H9 (cell line): ENCODE results near the gene NHERF2. TPM values are rescaled to one million over a fixed set of nuclear protein-coding genes. Genes with fewer than 3 reads are reported as not detected.
A peak's percentile ranks its signal among the peaks of the same experiment; 100 is the strongest.

Source experiments
- DNase-seq: peaks from one replicate; pipeline ENCODE4 v3.0.0-alpha.2; 2017
- H2AFZ ChIP-seq: one replicate; pipeline ENCODE4 v1.6.1; 2013; ENCODE audit warnings: mild to moderate bottlenecking, low read length, control low read depth, moderate library complexity
- H2AK5ac ChIP-seq: 2 replicates; pipeline ENCODE4 v1.6.1; 2013; ENCODE audit warnings: low read length, control low read depth, mixed read lengths; ENCODE audit not compliant: insufficient read length
- H2BK120ac ChIP-seq: one replicate; pipeline ENCODE4 v1.6.1; 2013; ENCODE audit warnings: low read depth, mild to moderate bottlenecking, low read length, control low read depth, inconsistent platforms; ENCODE audit not compliant: poor library complexity, severe bottlenecking
- H2BK12ac ChIP-seq: 2 replicates; pipeline ENCODE4 v1.6.1; 2013; ENCODE audit warnings: low read length, control low read depth, mixed read lengths, low read depth; ENCODE audit not compliant: insufficient read length
- H2BK15ac ChIP-seq: 2 replicates; pipeline ENCODE4 v1.6.1; 2013; ENCODE audit warnings: low read depth, low read length, control low read depth
- H2BK20ac ChIP-seq: one replicate; pipeline ENCODE4 v1.6.1; 2013; ENCODE audit warnings: low read depth, mild to moderate bottlenecking, low read length, control low read depth, inconsistent platforms; ENCODE audit not compliant: poor library complexity, severe bottlenecking
- H2BK5ac ChIP-seq: 2 replicates; pipeline ENCODE4 v1.6.1; 2013; ENCODE audit warnings: low read length, control low read depth, mixed read lengths; ENCODE audit not compliant: insufficient read length
- H3K14ac ChIP-seq: 2 replicates; pipeline ENCODE4 v1.6.1; 2013; ENCODE audit warnings: low read length, control low read depth; ENCODE audit not compliant: insufficient read depth
- H3K18ac ChIP-seq: 2 replicates; pipeline ENCODE4 v1.6.1; 2013; ENCODE audit warnings: low read depth, mild to moderate bottlenecking, mixed read lengths, low read length, control low read depth; ENCODE audit not compliant: insufficient read length
- H3K23ac ChIP-seq: 2 replicates; pipeline ENCODE4 v1.6.1; 2013; ENCODE audit warnings: low read length, control low read depth, mixed read lengths, low read depth; ENCODE audit not compliant: insufficient read length
- H3K23me2 ChIP-seq: 2 replicates; pipeline ENCODE4 v1.6.1; 2013; ENCODE audit warnings: low read depth, mild to moderate bottlenecking, mixed read lengths, low read length, control low read depth; ENCODE audit not compliant: insufficient read length, poor library complexity, severe bottlenecking
- H3K27ac ChIP-seq: 2 replicates; pipeline ENCODE4 v1.5.1; 2013; ENCODE audit warnings: low read length, control low read depth, mixed read lengths, low read depth; ENCODE audit not compliant: insufficient read length
- H3K27me3 ChIP-seq: 2 replicates; pipeline ENCODE4 v1.6.1; 2013; ENCODE audit warnings: low read length, control low read depth, inconsistent platforms; ENCODE audit not compliant: insufficient read depth
- H3K4ac ChIP-seq: 2 replicates; pipeline ENCODE4 v1.6.1; 2013; ENCODE audit warnings: low read depth, mild to moderate bottlenecking, control low read depth, inconsistent platforms, low read length, moderate library complexity
- H3K4me1 ChIP-seq: 2 replicates; pipeline ENCODE4 v1.6.1; 2013; ENCODE audit warnings: low read length, control low read depth, inconsistent platforms; ENCODE audit not compliant: insufficient read depth
- H3K4me2 ChIP-seq: 2 replicates; pipeline ENCODE4 v1.6.1; 2013; ENCODE audit warnings: low read length, control low read depth, mixed read lengths; ENCODE audit not compliant: insufficient read length, insufficient read depth
- H3K56ac ChIP-seq: 2 replicates; pipeline ENCODE4 v1.6.1; 2013; ENCODE audit warnings: low read depth, mild to moderate bottlenecking, mixed read lengths, low read length, control low read depth; ENCODE audit not compliant: insufficient read length
- H3K79me1 ChIP-seq: 2 replicates; pipeline ENCODE4 v1.6.1; 2013; ENCODE audit warnings: low read depth, mild to moderate bottlenecking, moderate library complexity, low read length, control low read depth, inconsistent platforms; ENCODE audit not compliant: insufficient read depth, poor library complexity, severe bottlenecking
- H3K79me2 ChIP-seq: 2 replicates; pipeline ENCODE4 v1.6.1; 2013; ENCODE audit warnings: low read length, control low read depth, inconsistent platforms; ENCODE audit not compliant: insufficient read depth
- H3K9ac ChIP-seq: 2 replicates; pipeline ENCODE4 v1.6.1; 2013; ENCODE audit warnings: low read length, control low read depth, mixed read lengths; ENCODE audit not compliant: insufficient read length; ENCODE audit errors: extremely low read depth
- H3K9me3 ChIP-seq: one replicate; pipeline ENCODE4 v1.6.1; 2013; ENCODE audit warnings: low read depth, low read length, inconsistent platforms; ENCODE audit not compliant: control insufficient read depth
- H3T11ph ChIP-seq: one replicate; pipeline ENCODE4 v1.6.1; 2013; ENCODE audit warnings: mild to moderate bottlenecking, low read length, control low read depth, inconsistent platforms
- H4K20me1 ChIP-seq: one replicate; pipeline ENCODE4 v1.6.1; 2013; ENCODE audit not compliant: control insufficient read depth, insufficient read length, insufficient read depth
- H4K5ac ChIP-seq: 2 replicates; pipeline ENCODE4 v1.6.1; 2013; ENCODE audit warnings: low read depth, mild to moderate bottlenecking, mixed read lengths, low read length, control low read depth; ENCODE audit not compliant: insufficient read length
- H4K8ac ChIP-seq: replicated peaks from 2 replicates; pipeline ENCODE4 v1.6.1; 2013; ENCODE audit warnings: low read length, control low read depth, mixed read lengths, low read depth; ENCODE audit not compliant: insufficient read length
- H4K91ac ChIP-seq: 2 replicates; pipeline ENCODE4 v1.6.1; 2013; ENCODE audit warnings: low read depth, mild to moderate bottlenecking, moderate library complexity, mixed read lengths, low read length, control low read depth; ENCODE audit not compliant: insufficient read length
- H3K27ac Mint-ChIP-seq, 3 experiments: 2 replicates in 2 of 3; 3 replicates in 1 of 3; pipeline ENCODE4 v1.8.0; 2020 to 2021; ENCODE audit warnings: mixed read lengths in 3 of 3, mild to moderate bottlenecking in 1 of 3, moderate library complexity in 1 of 3
- H3K27me3 Mint-ChIP-seq: 2 replicates; pipeline ENCODE4 v1.8.0; 2021; ENCODE audit warnings: low read depth, mild to moderate bottlenecking, moderate library complexity, mixed read lengths
- H3K36me3 Mint-ChIP-seq, 3 experiments: 2 replicates in 2 of 3; 3 replicates in 1 of 3; pipeline ENCODE4 v1.8.0; 2020 to 2021; ENCODE audit warnings: low read depth in 3 of 3, mixed read lengths in 3 of 3; ENCODE audit not compliant: insufficient read depth in 1 of 3
- H3K4me1 Mint-ChIP-seq, 2 experiments: 2 replicates each; pipeline ENCODE4 v1.8.0; 2020; ENCODE audit warnings: mixed read lengths in 2 of 2
- H3K4me3 Mint-ChIP-seq, 2 experiments: 2 replicates in 1 of 2; 3 replicates in 1 of 2; pipeline ENCODE4 v1.8.0; 2020 to 2021; ENCODE audit warnings: mild to moderate bottlenecking in 2 of 2, mixed read lengths in 2 of 2, moderate library complexity in 1 of 2
- H3K9me3 Mint-ChIP-seq, 2 experiments: 2 replicates in 1 of 2; 3 replicates in 1 of 2; pipeline ENCODE4 v1.8.0; 2020; ENCODE audit warnings: mild to moderate bottlenecking in 2 of 2, mixed read lengths in 2 of 2, moderate library complexity in 1 of 2
- WGBS: extraction: QIAGEN DNeasy Blood & Tissue Kit; methylation state at CpG from one replicate; pipeline ENCODE4 v1.1.7; 2013; ENCODE audit warnings: missing lambda C conversion rate, low lambda C conversion rate, mixed read lengths; ENCODE audit not compliant: insufficient read length; ENCODE audit errors: extremely low coverage; 5-methylcytosine and 5-hydroxymethylcytosine counted together
- total RNA-seq: library from RNA; stranded (reverse); gene quantifications from 2 replicates; pipeline ENCODE4 v1.2.1, GENCODE V29; 2021
- TF ChIP-seq, protein P1 (sequence below): fragments of 200-600 bp; sonication (generic); conservative IDR thresholded peaks from 3 replicates; pipeline ENCODE4 v1.8.0; 2021; ENCODE audit warnings: antibody characterized with exemption, mild to moderate bottlenecking

NHERF2 gene
- total RNA-seq, 1 experiment from 2014 or later, result 15.3 TPM

- peak overlapping the region in 1 of 2 experiments; percentile 13; a peak in 1 of 5 replicates for H3K4me3 Mint-ChIP-seq
- H3K27me3 ChIP-seq, result peaks cover 20% of the 10 kb centered on the region
Measured at GRCh38 chr16:1987198-1987597, 39.5 kb upstream of the NHERF2 start.

More at GRCh38 chr16:1987198-1987597, 39.5 kb upstream of the NHERF2 start:
- no peak overlapping the region for H3K27ac Mint-ChIP-seq
- no peak overlapping the region for H3K56ac ChIP-seq
- H3K9me3 ChIP-seq, result no peaks in the 10 kb centered on the region
- H4K20me1 ChIP-seq, result peaks cover 2% of the 10 kb centered on the region
- H3K9ac ChIP-seq, result no peak overlapping the region
- no peak overlapping the region for H4K91ac ChIP-seq
- no peak overlapping the region for H2BK5ac ChIP-seq
- H3K27me3 Mint-ChIP-seq, result peaks cover 47% of the 10 kb centered on the region
- H2AFZ ChIP-seq, result no peak overlapping the region
- no peak overlapping the region for H2BK20ac ChIP-seq
- no peak overlapping the region for H4K5ac ChIP-seq
- H3K79me1 ChIP-seq, result no peaks in the 10 kb centered on the region
- no peak overlapping the region for H2AK5ac ChIP-seq
- H3K18ac ChIP-seq, result no peak overlapping the region
- H3K4me2 ChIP-seq, result no peak overlapping the region
- peaks cover 29 to 35% of the 10 kb centered on the region in 2 experiments for H3K4me1 Mint-ChIP-seq
- H3K79me2 ChIP-seq, result no peaks in the 10 kb centered on the region; the same call in 1 of the 2 replicates
- peaks cover 32% of the 10 kb centered on the region for H3K23me2 ChIP-seq
- H2BK15ac ChIP-seq, result no peak overlapping the region
- DNase-seq, result no peak
- H3K14ac ChIP-seq, result no peak overlapping the region
- no CpG with 5 or more reads among the region's 10 CpGs for WGBS
- H4K8ac ChIP-seq, result no peak overlapping the region
- H3K36me3 Mint-ChIP-seq, result peaks cover 0 to 20% (median 18%) of the 10 kb centered on the region in 3 experiments; a peak in 6 of 7 replicates
- H3T11ph ChIP-seq, result no peak overlapping the region
- no peak overlapping the region for H3K27ac ChIP-seq
- H2BK120ac ChIP-seq, result no peak overlapping the region
- H3K9me3 Mint-ChIP-seq, result no peaks in the 10 kb centered on the region; a peak in 1 of 5 replicates
- H3K4ac ChIP-seq, result no peak overlapping the region
- no peak overlapping the region for H2BK12ac ChIP-seq
- H3K23ac ChIP-seq, result no peak overlapping the region
- H3K4me1 ChIP-seq, result no peaks in the 10 kb centered on the region; the same call in 1 of the 2 replicates
- TF ChIP-seq, protein P1, sequence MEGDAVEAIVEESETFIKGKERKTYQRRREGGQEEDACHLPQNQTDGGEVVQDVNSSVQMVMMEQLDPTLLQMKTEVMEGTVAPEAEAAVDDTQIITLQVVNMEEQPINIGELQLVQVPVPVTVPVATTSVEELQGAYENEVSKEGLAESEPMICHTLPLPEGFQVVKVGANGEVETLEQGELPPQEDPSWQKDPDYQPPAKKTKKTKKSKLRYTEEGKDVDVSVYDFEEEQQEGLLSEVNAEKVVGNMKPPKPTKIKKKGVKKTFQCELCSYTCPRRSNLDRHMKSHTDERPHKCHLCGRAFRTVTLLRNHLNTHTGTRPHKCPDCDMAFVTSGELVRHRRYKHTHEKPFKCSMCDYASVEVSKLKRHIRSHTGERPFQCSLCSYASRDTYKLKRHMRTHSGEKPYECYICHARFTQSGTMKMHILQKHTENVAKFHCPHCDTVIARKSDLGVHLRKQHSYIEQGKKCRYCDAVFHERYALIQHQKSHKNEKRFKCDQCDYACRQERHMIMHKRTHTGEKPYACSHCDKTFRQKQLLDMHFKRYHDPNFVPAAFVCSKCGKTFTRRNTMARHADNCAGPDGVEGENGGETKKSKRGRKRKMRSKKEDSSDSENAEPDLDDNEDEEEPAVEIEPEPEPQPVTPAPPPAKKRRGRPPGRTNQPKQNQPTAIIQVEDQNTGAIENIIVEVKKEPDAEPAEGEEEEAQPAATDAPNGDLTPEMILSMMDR, result no peak
